SH-SY5Y (cell line): ENCODE data around the gene PLEKHA7.

ENCODE experiments used
- GATA2 ChIP-seq: IDR thresholded peaks from 2 replicates; pipeline ENCODE4 v1.6.1; 2011; ENCODE audit warnings: mild to moderate bottlenecking, low read depth, low read length
- GATA3 ChIP-seq: IDR thresholded peaks from 2 replicates; pipeline ENCODE4 v1.6.1; 2011; ENCODE audit warnings: low read depth, mild to moderate bottlenecking, low read length, moderate library complexity

GRCh38 chr11:16893456-16894066, 120.7 kb downstream of the PLEKHA7 start:
- TF ChIP-seq GATA2 = no peak
- no peak for TF ChIP-seq GATA3
